Effector memory CD4-positive, alpha-beta T cell (primary cell): ENCODE data around the gene PTPRN2.

Source experiments
- DNase-seq, 3 donors: peaks; one replicate each; pipeline ENCODE4 v3.0.0-alpha.2; 2020
- H3K27ac ChIP-seq: 2 replicates; pipeline ENCODE4 v1.7.0; 2013; ENCODE audit warnings: mild to moderate bottlenecking, low read length, moderate library complexity; ENCODE audit not compliant: insufficient read depth, poor library complexity, severe bottlenecking
- H3K27me3 ChIP-seq: replicated peaks from 2 replicates; pipeline ENCODE4 v1.7.0; 2013; ENCODE audit warnings: mild to moderate bottlenecking, low read length; ENCODE audit not compliant: insufficient read depth, control insufficient read depth, poor library complexity, severe bottlenecking
- H3K36me3 ChIP-seq: 2 replicates; pipeline ENCODE4 v1.7.0; 2013; ENCODE audit warnings: mild to moderate bottlenecking, low read length, moderate library complexity; ENCODE audit not compliant: control insufficient read depth, insufficient read depth
- H3K4me1 ChIP-seq: 2 replicates; pipeline ENCODE4 v1.7.0; 2013; ENCODE audit warnings: low read length, mild to moderate bottlenecking; ENCODE audit not compliant: control insufficient read depth, insufficient read depth, poor library complexity, severe bottlenecking
- H3K4me3 ChIP-seq: 2 replicates; pipeline ENCODE4 v1.7.0; 2013; ENCODE audit warnings: low read length, low read depth, mild to moderate bottlenecking; ENCODE audit not compliant: insufficient read depth, poor library complexity, severe bottlenecking
- H3K9me3 ChIP-seq: 2 replicates; pipeline ENCODE4 v1.7.0; 2013; ENCODE audit warnings: mild to moderate bottlenecking, low read length, moderate library complexity; ENCODE audit not compliant: control insufficient read depth

Gene PTPRN2

DNA sequence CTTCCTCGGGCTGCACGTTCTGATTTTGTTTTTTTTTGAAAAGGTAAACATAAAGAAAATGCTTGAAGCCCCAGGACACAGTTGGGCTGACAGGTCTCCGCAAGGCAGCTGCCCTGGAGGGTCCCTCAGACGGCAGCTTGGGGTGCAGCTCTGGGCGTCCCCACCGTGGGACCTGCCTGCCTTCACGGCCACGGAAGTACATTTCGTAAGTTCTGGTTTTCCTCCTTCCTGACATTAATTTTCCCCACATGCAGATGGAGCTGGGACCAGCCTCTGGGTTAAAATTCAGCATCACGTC lies 759.8 kb downstream of the PTPRN2 start:
- no peak overlapping the region for H3K27ac ChIP-seq
- no peak overlapping the region for H3K4me3 ChIP-seq
- H3K9me3 ChIP-seq: no peaks in the 10 kb centered on the region
- DNase-seq: no peak
- H3K27me3 ChIP-seq: no peaks in the 10 kb centered on the region
- H3K36me3 ChIP-seq: no peaks in the 10 kb centered on the region
- no peaks in the 10 kb centered on the region for H3K4me1 ChIP-seq

DNA sequence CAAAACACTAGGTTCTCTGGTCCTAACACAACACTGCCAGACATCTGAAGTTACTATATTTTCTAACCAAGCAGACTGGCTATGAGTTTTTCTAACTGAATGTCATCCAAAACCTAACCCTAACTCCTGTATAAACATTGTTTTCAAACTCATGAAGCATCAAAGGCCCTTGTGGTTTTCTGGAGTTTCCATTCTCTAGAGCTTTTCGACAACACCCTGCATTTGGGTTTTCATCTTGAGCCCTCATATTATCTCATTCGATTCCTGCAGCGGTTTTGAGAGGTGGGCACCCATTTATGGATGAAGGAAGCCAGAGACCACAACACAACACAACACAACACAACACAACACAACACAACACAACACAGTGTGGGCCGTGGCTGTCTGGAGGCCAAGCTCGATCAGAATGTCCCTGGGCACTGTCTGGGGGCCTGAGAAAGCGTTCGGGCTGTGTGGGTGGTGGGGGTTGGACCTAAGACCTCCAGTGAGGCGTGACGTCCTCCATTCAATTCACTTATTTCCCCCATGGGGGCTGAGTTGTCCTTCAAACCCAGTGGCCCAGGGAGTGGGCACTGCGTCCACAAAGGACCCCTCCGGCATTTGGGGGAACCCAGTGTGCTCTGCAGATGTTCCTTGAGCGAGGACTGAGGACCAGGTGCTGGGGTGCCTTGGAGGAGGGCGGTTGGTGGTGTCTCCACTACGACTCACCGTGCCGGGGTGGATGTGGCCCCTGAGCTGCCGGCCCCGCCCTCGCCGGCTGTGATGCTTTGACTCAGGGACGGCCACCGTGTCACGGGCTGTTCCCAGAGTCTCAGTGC lies 760.4 kb downstream of the PTPRN2 start:
- Histone ChIP-seq H3K4me1 (no peaks in the 10 kb centered on the region), H3K27me3 (no peaks in the 10 kb centered on the region), H3K36me3 (no peaks in the 10 kb centered on the region), H3K4me3 (no peak overlapping the region), H3K9me3 (no peaks in the 10 kb centered on the region), H3K27ac (no peak overlapping the region)
- no peak for DNase-seq

DNA sequence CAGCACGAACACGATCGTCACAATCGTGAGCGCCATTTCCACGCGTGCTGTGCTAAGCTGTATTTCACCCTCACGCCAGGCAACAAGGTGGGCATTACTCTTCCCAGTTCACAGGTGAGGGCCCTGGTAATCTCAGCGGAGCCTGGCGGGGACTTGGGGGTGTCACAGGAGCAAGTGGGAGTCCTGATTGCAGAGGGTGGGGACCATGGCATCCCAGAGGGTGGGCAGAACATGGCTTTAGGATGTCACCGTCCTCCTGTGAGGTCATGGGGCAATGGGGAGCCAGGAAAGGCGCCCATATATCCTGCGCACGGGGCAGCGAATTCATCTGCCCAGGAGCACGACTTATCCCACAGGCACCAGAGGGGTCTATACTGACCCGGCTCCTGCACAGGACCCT lies 761.1 kb downstream of the PTPRN2 start:
- H3K4me3 ChIP-seq: no peak overlapping the region
- H3K4me1 ChIP-seq: no peaks in the 10 kb centered on the region
- no peaks in the 10 kb centered on the region for H3K27me3 ChIP-seq
- H3K36me3 ChIP-seq: no peaks in the 10 kb centered on the region
- DNase-seq: no peak
- H3K27ac ChIP-seq: no peak overlapping the region
- H3K9me3 ChIP-seq: no peaks in the 10 kb centered on the region

DNA sequence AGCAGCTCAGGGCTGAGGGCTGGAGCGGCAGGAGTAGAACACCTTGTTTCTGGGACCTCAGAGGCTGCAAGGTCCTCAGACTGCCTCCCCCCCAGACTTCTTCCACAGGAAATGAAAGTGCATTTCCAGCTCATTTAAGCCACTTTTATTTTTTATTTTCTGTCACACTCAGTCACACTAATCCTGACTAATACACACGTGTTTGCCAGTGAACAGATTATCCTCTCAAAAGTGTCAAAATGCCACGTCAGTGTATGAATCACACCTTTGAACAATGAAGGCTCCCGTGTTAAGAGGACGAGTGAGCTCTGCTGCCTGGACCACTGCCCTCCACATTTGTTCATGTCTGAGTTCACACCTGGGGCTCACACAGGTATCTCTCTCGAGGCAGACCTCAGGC lies 762.3 kb downstream of the PTPRN2 start:
- H3K9me3 ChIP-seq: no peaks in the 10 kb centered on the region
- no peaks in the 10 kb centered on the region for H3K4me1 ChIP-seq
- no peaks in the 10 kb centered on the region for H3K27me3 ChIP-seq
- no peak overlapping the region for H3K27ac ChIP-seq
- DNase-seq: no peak
- H3K4me3 ChIP-seq: no peak overlapping the region
- no peaks in the 10 kb centered on the region for H3K36me3 ChIP-seq

DNA sequence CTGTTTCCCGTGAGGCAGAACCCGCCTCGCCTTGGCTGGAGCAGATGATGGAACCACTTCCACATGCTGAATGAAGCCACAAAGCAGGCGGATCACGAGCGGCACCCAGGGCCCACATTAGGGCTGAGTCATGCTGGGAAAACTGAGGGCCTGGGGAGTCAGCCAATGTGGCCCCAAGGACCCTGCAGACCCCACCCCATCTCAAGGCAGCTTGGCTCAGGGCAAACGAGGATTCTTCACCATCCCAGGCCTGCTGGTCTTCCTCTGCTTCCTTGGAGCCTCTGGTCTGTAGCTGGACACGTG lies 762.9 kb downstream of the PTPRN2 start:
- no peak for DNase-seq
- no peaks in the 10 kb centered on the region for H3K9me3 ChIP-seq
- H3K36me3 ChIP-seq: no peaks in the 10 kb centered on the region
- no peak overlapping the region for H3K27ac ChIP-seq
- no peak overlapping the region for H3K4me3 ChIP-seq
- H3K27me3 ChIP-seq: no peaks in the 10 kb centered on the region
- no peaks in the 10 kb centered on the region for H3K4me1 ChIP-seq

DNA sequence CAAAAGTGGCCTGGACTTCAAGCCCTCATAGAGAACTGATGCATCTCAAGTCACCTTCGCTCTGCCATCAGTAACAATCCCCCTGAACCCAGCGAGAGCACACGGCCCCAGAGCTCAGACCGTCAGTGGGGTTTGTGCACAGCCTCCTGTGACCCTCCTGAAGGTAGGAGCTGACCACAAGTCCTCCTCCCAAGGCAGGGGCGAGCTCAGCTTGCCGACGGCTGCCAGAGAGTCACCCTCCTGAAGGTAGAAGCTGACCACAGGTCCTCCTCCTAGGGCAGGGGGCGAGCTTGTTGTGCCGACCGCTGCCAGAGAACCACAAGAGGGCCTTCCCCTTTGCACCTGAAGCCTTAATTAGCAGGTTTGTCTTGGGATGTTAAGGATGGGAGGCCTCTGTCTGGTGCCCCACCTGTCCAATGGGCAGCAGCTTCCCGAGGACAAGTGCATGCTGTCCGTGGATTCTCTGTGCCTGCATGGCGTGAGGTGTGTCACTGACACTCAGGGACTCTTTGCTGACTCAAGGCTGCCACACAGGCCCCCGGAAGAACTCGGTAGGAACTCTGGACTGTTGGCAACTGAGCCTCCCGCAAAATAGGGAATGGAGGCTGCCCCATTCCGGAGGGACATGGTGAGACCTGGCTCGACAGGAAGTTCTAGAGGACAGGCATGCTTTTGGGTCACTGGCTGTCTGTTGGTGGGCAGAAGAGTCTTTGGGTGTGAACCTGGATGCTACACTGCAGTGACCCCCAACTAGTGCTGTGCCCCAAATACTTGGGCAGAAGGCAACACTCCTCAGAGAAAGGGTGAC lies 763.4 kb downstream of the PTPRN2 start:
- Histone ChIP-seq H3K27me3 (no peaks in the 10 kb centered on the region), H3K36me3 (no peaks in the 10 kb centered on the region), H3K27ac (no peak overlapping the region), H3K4me1 (no peaks in the 10 kb centered on the region), H3K9me3 (no peaks in the 10 kb centered on the region), H3K4me3 (no peak overlapping the region)
- no peak for DNase-seq

DNA sequence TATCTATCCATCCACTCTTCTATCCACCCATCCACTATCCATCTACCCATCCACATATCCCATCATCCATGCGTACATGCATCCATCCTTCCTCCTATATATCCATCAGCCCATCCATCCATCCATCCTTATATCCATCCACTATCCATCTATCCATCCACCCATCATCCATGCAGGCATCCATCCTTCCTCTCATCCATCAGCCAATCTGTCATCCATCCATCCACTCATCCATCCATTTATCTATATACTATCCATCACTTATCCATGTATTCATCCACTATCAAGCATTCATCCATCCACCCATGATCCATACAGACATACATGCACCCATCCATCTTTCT lies 765.0 kb downstream of the PTPRN2 start:
- no peak for DNase-seq
- H3K4me3 ChIP-seq: no peak overlapping the region

DNA sequence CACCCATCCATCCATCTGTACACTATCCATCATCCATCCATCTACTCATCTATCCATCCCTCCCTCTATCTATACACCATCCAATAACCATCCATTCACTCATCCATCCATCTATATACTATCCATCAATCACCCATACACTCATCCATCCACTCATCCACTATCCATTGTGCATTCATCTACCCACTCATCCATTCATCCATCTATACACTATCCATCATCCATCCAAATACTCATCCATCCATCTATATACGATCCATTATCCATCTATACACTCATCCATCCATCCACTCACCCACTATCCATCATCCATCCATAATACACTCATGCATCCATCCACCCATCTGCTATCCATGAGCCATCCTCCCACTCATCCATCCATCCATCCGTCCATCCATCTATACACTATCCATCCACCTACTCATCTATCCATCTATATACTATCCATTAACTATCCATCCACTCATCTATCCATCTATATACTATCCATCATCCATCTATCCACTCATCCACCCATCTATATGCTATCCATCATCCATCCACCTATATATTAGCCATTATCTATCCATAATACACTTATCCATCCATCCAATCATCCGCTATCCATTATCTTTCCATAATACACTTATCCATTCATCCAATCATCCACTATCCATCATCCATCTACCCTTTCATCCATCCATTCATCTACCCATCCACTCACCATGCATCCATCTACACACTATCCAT lies 765.5 kb downstream of the PTPRN2 start:
- Histone ChIP-seq H3K9me3 (no peaks in the 10 kb centered on the region), H3K27me3 (no peaks in the 10 kb centered on the region), H3K4me1 (no peaks in the 10 kb centered on the region), H3K4me3 (no peak overlapping the region), H3K27ac (no peak overlapping the region), H3K36me3 (no peaks in the 10 kb centered on the region)
- DNase-seq: no peak

More for the DNA sequence above, 765.0 kb downstream of the PTPRN2 start:
- H3K36me3 ChIP-seq: no peaks in the 10 kb centered on the region
- H3K27ac ChIP-seq: no peak overlapping the region
- no peaks in the 10 kb centered on the region for H3K27me3 ChIP-seq
- no peaks in the 10 kb centered on the region for H3K9me3 ChIP-seq
- no peaks in the 10 kb centered on the region for H3K4me1 ChIP-seq

DNA sequence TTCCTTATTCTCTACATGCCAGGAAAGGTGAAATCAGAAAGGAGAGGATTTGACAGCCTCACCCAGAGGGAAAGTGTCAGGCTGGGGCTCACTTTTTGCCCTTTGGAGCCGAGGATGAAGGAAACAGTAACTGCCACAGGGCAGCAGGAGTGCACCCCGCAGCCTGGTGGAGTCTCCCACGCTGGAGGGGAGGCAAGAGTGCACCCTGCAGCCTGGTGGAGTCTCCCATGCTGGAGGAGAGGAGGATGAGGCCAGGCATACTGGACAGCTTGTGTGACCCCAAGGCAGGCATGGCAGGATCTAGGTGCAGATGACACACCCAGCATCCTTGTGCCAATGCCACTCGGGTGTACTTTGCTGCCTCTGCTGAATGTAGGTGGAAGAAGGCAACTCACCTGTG lies 766.8 kb downstream of the PTPRN2 start:
- H3K36me3 ChIP-seq: no peaks in the 10 kb centered on the region
- H3K4me3 ChIP-seq: no peak overlapping the region
- H3K9me3 ChIP-seq: no peaks in the 10 kb centered on the region
- no peak for DNase-seq
- H3K27me3 ChIP-seq: no peaks in the 10 kb centered on the region
- no peaks in the 10 kb centered on the region for H3K4me1 ChIP-seq
- no peak overlapping the region for H3K27ac ChIP-seq

DNA sequence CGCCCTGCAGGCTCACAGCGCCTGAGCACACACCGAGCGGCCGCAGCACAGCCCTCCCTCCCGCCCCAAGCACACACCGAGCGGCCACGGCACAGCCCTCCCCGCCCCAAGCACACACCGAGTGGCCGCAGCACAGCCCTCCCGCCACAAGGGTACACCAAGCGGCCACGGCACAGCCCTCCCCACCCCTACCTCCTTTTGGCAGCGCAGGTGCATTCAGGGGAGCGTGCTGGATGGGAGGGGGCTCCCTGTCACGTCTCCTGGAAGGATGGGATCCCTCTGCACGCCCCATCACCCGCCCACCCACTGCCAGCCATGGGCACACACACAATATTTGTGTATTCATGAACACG lies 768.2 kb downstream of the PTPRN2 start:
- Histone ChIP-seq H3K36me3 (no peaks in the 10 kb centered on the region), H3K9me3 (no peaks in the 10 kb centered on the region)
- no peak for DNase-seq

More for the DNA sequence above, 768.2 kb downstream of the PTPRN2 start:
- no peaks in the 10 kb centered on the region for H3K4me1 ChIP-seq
- no peak overlapping the region for H3K4me3 ChIP-seq
- no peaks in the 10 kb centered on the region for H3K27me3 ChIP-seq
- H3K27ac ChIP-seq: no peak overlapping the region
